Hepatocyte (in vitro differentiated cells): ENCODE results near the gene RNF111. TPM values are rescaled to one million over a fixed set of nuclear protein-coding genes. Genes with fewer than 3 reads are reported as not detected.

Experiments
- DNase-seq: peaks from one replicate; pipeline ENCODE4 v3.0.0-alpha.2; 2016; ENCODE audit warnings: low spot score
- H2AFZ ChIP-seq: fragments of 200-600 bp; sonication (generic); 2 replicates; pipeline ENCODE4 v1.6.0; 2016; ENCODE audit warnings: antibody characterized with exemption, mild to moderate bottlenecking
- H3K27ac ChIP-seq: fragments of 200-600 bp; sonication (generic); 2 replicates; pipeline ENCODE4 v1.5.1; 2016; ENCODE audit warnings: mild to moderate bottlenecking
- H3K27me3 ChIP-seq: fragments of 200-600 bp; sonication (generic); 2 replicates; pipeline ENCODE4 v1.6.1; 2016
- H3K36me3 ChIP-seq: fragments of 200-600 bp; sonication (generic); replicated peaks from 2 replicates; pipeline ENCODE4 v1.5.1; 2016; ENCODE audit warnings: low read depth; ENCODE audit not compliant: insufficient read depth
- H3K4me1 ChIP-seq: fragments of 200-600 bp; sonication (generic); 2 replicates; pipeline ENCODE4 v1.5.1; 2016; ENCODE audit warnings: mild to moderate bottlenecking, moderate library complexity; ENCODE audit not compliant: insufficient read depth
- H3K4me2 ChIP-seq: fragments of 200-600 bp; sonication (generic); 2 replicates; pipeline ENCODE4 v1.6.0; 2016
- H3K4me3 ChIP-seq: fragments of 200-600 bp; sonication (generic); 2 replicates; pipeline ENCODE4 v1.5.1; 2016; ENCODE audit warnings: mild to moderate bottlenecking
- H3K79me2 ChIP-seq: fragments of 200-600 bp; sonication (generic); 2 replicates; pipeline ENCODE4 v1.6.0; 2017; ENCODE audit warnings: mild to moderate bottlenecking
- H3K9me2 ChIP-seq: fragments of 200-600 bp; sonication (generic); replicated peaks from 2 replicates; pipeline ENCODE4 v1.6.0; 2017; ENCODE audit warnings: mild to moderate bottlenecking; ENCODE audit not compliant: insufficient read depth
- H3K9me3 ChIP-seq: fragments of 200-600 bp; sonication (generic); 2 replicates; pipeline ENCODE4 v1.5.1; 2016; ENCODE audit warnings: low read depth, mild to moderate bottlenecking
- H4K20me1 ChIP-seq: fragments of 200-600 bp; sonication (generic); 2 replicates; pipeline ENCODE4 v1.6.0; 2016; ENCODE audit warnings: mild to moderate bottlenecking; ENCODE audit not compliant: insufficient read depth, poor library complexity, severe bottlenecking
- CTCF ChIP-seq: fragments of 200-600 bp; sonication (generic); IDR thresholded peaks from 2 replicates; pipeline ENCODE4 v1.5.1; 2016; ENCODE audit warnings: antibody characterized with exemption, mild to moderate bottlenecking; ENCODE audit not compliant: poor library complexity
- EZH2 ChIP-seq: fragments of 200-600 bp; sonication (generic); IDR thresholded peaks from 2 replicates; pipeline ENCODE4 v1.6.1; 2016; ENCODE audit warnings: antibody characterized with exemption, mild to moderate bottlenecking, borderline replicate concordance
- EZH2phosphoT487 ChIP-seq: fragments of 200-600 bp; sonication (generic); IDR thresholded peaks from one replicate; pipeline ENCODE4 v1.6.1; 2018; ENCODE audit warnings: antibody characterized with exemption, mild to moderate bottlenecking, low read depth, moderate library complexity; ENCODE audit not compliant: unreplicated experiment, severe bottlenecking
- WGBS: methylation state at CpG from one replicate; pipeline ENCODE4 v1.1.6; 2016; ENCODE audit warnings: low lambda C conversion rate; ENCODE audit errors: missing lambda C conversion rate; 5-methylcytosine and 5-hydroxymethylcytosine counted together
- polyA plus RNA-seq: library from polyadenylated mRNA; unstranded; fragments of >200 nt; fragmentation: Nextera tagmentation; extraction: Ambion mirVana; gene quantifications from 2 replicates; pipeline ENCODE4 v1.2.1, GENCODE V29; 2016
- total RNA-seq: library from RNA; depleted of rRNA; stranded (reverse); fragments of >200 nt; gene quantifications from 2 replicates; pipeline ENCODE4 v1.2.3, GENCODE V29; 2014

RNF111 gene
- total and polyA plus RNA-seq, 2 experiments from 2014 or later: 11.3 to 22.1 TPM

DNA sequence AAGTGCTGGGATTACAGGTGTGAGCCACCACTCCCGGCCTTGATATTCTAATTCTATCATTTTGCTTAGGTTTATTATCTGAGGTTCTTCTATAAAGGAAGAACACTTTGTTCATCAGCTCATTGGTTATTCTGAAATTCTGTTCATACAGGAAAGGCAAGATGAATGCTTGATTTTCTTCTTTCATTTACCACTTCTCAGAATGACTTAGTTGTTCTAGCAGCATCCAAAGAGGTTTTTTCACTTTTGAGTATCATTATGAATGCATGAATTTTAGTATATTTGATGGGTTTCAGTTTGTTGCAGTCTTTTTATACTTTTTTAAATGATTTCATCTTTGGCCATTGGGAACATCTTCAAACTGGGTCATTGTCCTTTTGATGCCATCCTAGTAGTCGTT is 51.8 kb downstream of the RNF111 start:
- no peak overlapping the region for H3K27ac ChIP-seq
- no peaks in the 10 kb centered on the region for H3K27me3 ChIP-seq
- H3K4me1 ChIP-seq: no peaks in the 10 kb centered on the region
- WGBS: 98% methylated on average over 2 of the region's 2 CpGs
- no peak for DNase-seq
- H3K9me3 ChIP-seq: no peaks in the 10 kb centered on the region
- TF ChIP-seq EZH2 (no peak), EZH2phosphoT487 (no peak), CTCF (no peak)
- peaks cover 89% of the 10 kb centered on the region for H3K79me2 ChIP-seq
- no peak overlapping the region for H3K4me3 ChIP-seq
- peaks cover 11% of the 10 kb centered on the region for H4K20me1 ChIP-seq
- no peak overlapping the region for H2AFZ ChIP-seq
- H3K9me2 ChIP-seq: no peaks in the 10 kb centered on the region
- no peak overlapping the region for H3K4me2 ChIP-seq
- no peaks in the 10 kb centered on the region for H3K36me3 ChIP-seq

DNA sequence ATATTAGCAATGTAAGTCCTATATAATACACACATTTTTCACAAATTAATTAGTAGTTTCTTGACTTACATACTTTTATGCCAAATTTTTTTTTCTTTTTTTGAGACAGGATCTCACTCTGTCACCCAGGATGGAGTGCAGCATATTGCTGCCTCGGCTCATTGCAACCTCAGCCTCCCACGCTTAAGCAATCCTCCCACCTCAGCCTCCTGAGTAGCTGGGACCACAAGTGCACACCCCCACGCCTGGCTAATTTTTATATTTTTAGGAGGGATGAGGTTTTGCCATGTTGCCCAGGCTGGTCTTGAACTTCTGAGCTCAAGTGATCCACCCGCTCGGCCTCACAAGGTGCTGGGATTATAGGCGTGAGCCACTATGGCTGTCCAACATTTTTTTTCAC is 54.6 kb downstream of the RNF111 start:
- Histone ChIP-seq H3K79me2 (peaks cover 95% of the 10 kb centered on the region), H3K36me3 (no peaks in the 10 kb centered on the region), H2AFZ (no peak overlapping the region), H3K9me3 (no peaks in the 10 kb centered on the region), H3K4me1 (no peaks in the 10 kb centered on the region), H3K27ac (no peak overlapping the region), H3K4me2 (no peak overlapping the region), H4K20me1 (peaks cover 20% of the 10 kb centered on the region), H3K9me2 (no peaks in the 10 kb centered on the region), H3K4me3 (no peak overlapping the region), H3K27me3 (no peaks in the 10 kb centered on the region)
- no peak for DNase-seq
- 95% methylated on average over 6 of the region's 6 CpGs for WGBS
- TF ChIP-seq CTCF: no peak
- TF ChIP-seq EZH2: no peak

DNA sequence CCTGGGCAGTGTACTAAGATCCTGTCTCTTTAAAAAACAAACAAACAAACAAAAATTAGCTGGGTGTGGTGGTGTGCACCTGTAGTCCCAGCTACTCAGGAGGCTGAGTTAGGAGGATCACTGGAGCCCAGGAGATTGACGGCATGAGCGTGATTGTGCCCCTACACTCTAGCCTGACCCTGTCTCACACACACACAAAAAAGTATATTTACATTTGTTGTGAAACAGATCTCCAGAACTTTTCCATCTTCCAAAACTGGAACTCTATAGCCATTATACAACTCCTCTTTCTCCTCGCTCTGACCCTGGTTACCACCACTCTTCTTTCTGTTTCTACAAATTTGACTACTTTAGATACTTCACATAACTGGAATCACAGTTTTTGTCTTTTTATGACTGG is 61.4 kb downstream of the RNF111 start:
- Histone ChIP-seq H3K27ac (no peak overlapping the region), H3K4me2 (no peak overlapping the region), H3K36me3 (no peaks in the 10 kb centered on the region), H4K20me1 (peaks cover 9% of the 10 kb centered on the region), H3K4me3 (no peak overlapping the region), H2AFZ (no peak overlapping the region), H3K9me2 (no peaks in the 10 kb centered on the region), H3K79me2 (peaks cover 64% of the 10 kb centered on the region), H3K4me1 (no peaks in the 10 kb centered on the region), H3K9me3 (no peaks in the 10 kb centered on the region), H3K27me3 (no peaks in the 10 kb centered on the region)
- DNase-seq: no peak
- 94% methylated on average over 3 of the region's 3 CpGs for WGBS
- TF ChIP-seq CTCF: no peak
- no peak for TF ChIP-seq EZH2
- TF ChIP-seq EZH2phosphoT487: no peak
